HUDEP-2 (cell line): ENCODE data around the gene HCRT.
A peak's percentile ranks its signal among the peaks of the same experiment; 100 is the strongest.

Experiments
- DNase-seq, 76 experiments: peaks; one replicate each; lab custom pipeline; 2025; ENCODE audit not compliant: unreplicated experiment in 76 of 76; lab: John Stamatoyannopoulos, UW

Gene HCRT

GRCh38 chr17:42180922-42181850, 4.1 kb downstream of the HCRT start, which contains the start of gene KCNH4:
Gene KCNH4, minus strand, starts transcription at chr17:42181142. Its CDS starts 197 bp downstream, at chr17:42180945.
- peak in 73 of 76 experiments; percentile 49 to 92 (median 85) for DNase-seq

GRCh38 chr17:42180411-42180921, 4.8 kb downstream of the HCRT start:
- peak in 1 of 76 experiments; percentile 38 for DNase-seq

- DNase-seq: peak in 22 of 76 experiments; percentile 3 to 58 (median 24)
Observed at GRCh38 chr17:42179911-42180410, 5.3 kb downstream of the HCRT start.

- no peak for DNase-seq
Observed at GRCh38 chr17:42179335-42179734, 5.9 kb downstream of the HCRT start.

GRCh38 chr17:42178817-42179216, 6.4 kb downstream of the HCRT start:
- no peak for DNase-seq

GRCh38 chr17:42177684-42178083, 7.6 kb downstream of the HCRT start:
- no peak for DNase-seq

- no peak for DNase-seq
Observed at GRCh38 chr17:42174126-42174783, 11.0 kb downstream of the HCRT start.

- no peak for DNase-seq
Observed at GRCh38 chr17:42171831-42172230, 13.4 kb downstream of the HCRT start.

GRCh38 chr17:42169351-42169750, 15.9 kb downstream of the HCRT start:
- no peak for DNase-seq

- DNase-seq: no peak
Observed at GRCh38 chr17:42167807-42168206, 17.4 kb downstream of the HCRT start.

- no peak for DNase-seq
Observed at GRCh38 chr17:42166196-42166763, 19.0 kb downstream of the HCRT start.

GRCh38 chr17:42165751-42166150, 19.5 kb downstream of the HCRT start:
- no peak for DNase-seq

GRCh38 chr17:42163696-42164407, 21.4 kb downstream of the HCRT start:
- DNase-seq: no peak

- DNase-seq: peak in 41 of 76 experiments; percentile 4 to 60 (median 34)
Observed at GRCh38 chr17:42163113-42163512, 22.1 kb downstream of the HCRT start.

- DNase-seq: no peak
Observed at GRCh38 chr17:42160531-42160910, 24.7 kb downstream of the HCRT start.

- no peak for DNase-seq
Observed at GRCh38 chr17:42159796-42160530, 25.3 kb downstream of the HCRT start.

- no peak for DNase-seq
Observed at GRCh38 chr17:42155614-42156045, 29.6 kb downstream of the HCRT start.

GRCh38 chr17:42153919-42154742, 31.1 kb downstream of the HCRT start:
- peak in 7 of 76 experiments; percentile 9 to 33 (median 16) for DNase-seq
